Karpas-422 (cell line): ENCODE data around the gene DPP10. TPM values are rescaled to one million over a fixed set of nuclear protein-coding genes. Genes with fewer than 3 reads are reported as not detected.
A peak's percentile ranks its signal among the peaks of the same experiment; 100 is the strongest.
"Not testable (repeated sequence)": the region's sequence is repeated elsewhere in the genome, so short reads cannot be mapped to it uniquely, and the experiment has no call there.

Experiments
- DNase-seq: peaks from one replicate; pipeline ENCODE4 v3.0.0-alpha.2; 2015
- H2AFZ ChIP-seq: fragments of 200-600 bp; sonication (generic); 2 replicates; pipeline ENCODE4 v1.6.1; 2014; ENCODE audit warnings: antibody characterized with exemption, low read length, mixed read lengths
- H3K27ac ChIP-seq: fragments of 200-600 bp; sonication (generic); 2 replicates; pipeline ENCODE4 v1.5.1; 2014; ENCODE audit warnings: mild to moderate bottlenecking, low read length, moderate library complexity
- H3K27me3 ChIP-seq: fragments of 200-600 bp; sonication (generic); 2 replicates; pipeline ENCODE4 v1.6.1; 2014; ENCODE audit warnings: low read length, mixed read lengths
- H3K36me3 ChIP-seq: fragments of 200-600 bp; sonication (generic); 2 replicates; pipeline ENCODE4 v1.6.1; 2014; ENCODE audit warnings: low read length, mixed read lengths; ENCODE audit not compliant: insufficient read depth
- H3K4me1 ChIP-seq: fragments of 200-600 bp; sonication (generic); 2 replicates; pipeline ENCODE4 v1.6.1; 2014; ENCODE audit warnings: mild to moderate bottlenecking, low read length, mixed read lengths
- H3K4me2 ChIP-seq: fragments of 200-600 bp; sonication (generic); 2 replicates; pipeline ENCODE4 v1.6.1; 2014; ENCODE audit warnings: low read length, low read depth, mild to moderate bottlenecking; ENCODE audit not compliant: poor library complexity, severe bottlenecking
- H3K4me3 ChIP-seq: fragments of 200-600 bp; sonication (generic); 2 replicates; pipeline ENCODE4 v1.5.1; 2014; ENCODE audit warnings: mild to moderate bottlenecking, antibody characterized with exemption, low read length, mixed read lengths
- H3K79me2 ChIP-seq: fragments of 200-600 bp; sonication (generic); 2 replicates; pipeline ENCODE4 v1.6.1; 2014; ENCODE audit warnings: mild to moderate bottlenecking, low read length, mixed read lengths
- H3K9ac ChIP-seq: fragments of 200-600 bp; sonication (generic); 2 replicates; pipeline ENCODE4 v1.6.0; 2014; ENCODE audit warnings: low read length
- H3K9me2 ChIP-seq: fragments of 200-600 bp; sonication (generic), shearing (Covaris generic); replicated peaks from 2 replicates; pipeline ENCODE4 v1.6.0; 2014; ENCODE audit warnings: mild to moderate bottlenecking, low read length, moderate library complexity; ENCODE audit not compliant: insufficient read depth
- H3K9me3 ChIP-seq: fragments of 300-700, 200-600 bp; sonication (generic); 2 replicates; pipeline ENCODE4 v1.6.1; 2014; ENCODE audit warnings: low read length, mixed read lengths
- H4K20me1 ChIP-seq: fragments of 200-600 bp; sonication (generic); 2 replicates; pipeline ENCODE4 v1.6.1; 2014; ENCODE audit warnings: mild to moderate bottlenecking, antibody characterized with exemption, low read length, low read depth; ENCODE audit not compliant: insufficient read depth
- total RNA-seq: library from RNA; depleted of rRNA; stranded (reverse); fragments of >200 nt; shearing (Covaris generic); gene quantifications from 2 replicates; pipeline ENCODE4 v1.2.3, GENCODE V29; 2014; ENCODE audit warnings: low replicate concordance; rRNA removed

The DPP10 gene
- total RNA-seq = not detected in 2 replicates

GRCh38 chr2:114442510-114442909 is at the start of gene DPP10:
TSS of gene DPP10 (plus strand) at chr2:114442641.
- Histone ChIP-seq H3K36me3 (no peaks in the 10 kb centered on the region), H3K4me1 (no peaks in the 10 kb centered on the region), H3K4me3 (no peak within 1 kb of the TSS), H4K20me1 (no peaks in the 10 kb centered on the region), H3K4me2 (no peak within 1 kb of the TSS), H3K27me3 (no peaks in the 10 kb centered on the region), H3K9ac (no peak within 1 kb of the TSS), H3K79me2 (no peaks in the 10 kb centered on the region), H3K27ac (no peak within 1 kb of the TSS), H3K9me2 (no peaks in the 10 kb centered on the region), H3K9me3 (no peaks in the 10 kb centered on the region), H2AFZ (no peak within 1 kb of the TSS)
- peak; percentile 44 for DNase-seq

- Histone ChIP-seq H3K79me2 (no peaks in the 10 kb centered on the region), H3K4me3 (no peak overlapping the region), H3K4me2 (no peak overlapping the region), H3K27ac (no peak overlapping the region), H4K20me1 (no peaks in the 10 kb centered on the region), H3K9ac (no peak overlapping the region), H3K27me3 (no peaks in the 10 kb centered on the region), H3K9me3 (no peaks in the 10 kb centered on the region), H3K36me3 (no peaks in the 10 kb centered on the region), H3K9me2 (no peaks in the 10 kb centered on the region), H2AFZ (no peak overlapping the region), H3K4me1 (no peaks in the 10 kb centered on the region)
- no peak for DNase-seq
These were observed 41.6 kb upstream of the DPP10 start for GRCh38 chr2:114400890-114401289.

GRCh38 chr2:114405247-114406116 is 37.0 kb upstream of the DPP10 start:
- no peak overlapping the region for H3K4me3 ChIP-seq
- DNase-seq = no peak
- H3K4me1 ChIP-seq = no peaks in the 10 kb centered on the region
- no peak overlapping the region for H3K9ac ChIP-seq
- H3K36me3 ChIP-seq = no peaks in the 10 kb centered on the region
- no peaks in the 10 kb centered on the region for H4K20me1 ChIP-seq
- no peaks in the 10 kb centered on the region for H3K9me2 ChIP-seq
- no peak overlapping the region for H3K27ac ChIP-seq
- no peak overlapping the region for H3K4me2 ChIP-seq
- no peaks in the 10 kb centered on the region for H3K79me2 ChIP-seq
- H2AFZ ChIP-seq = no peak overlapping the region
- peaks cover 3% of the 10 kb centered on the region; the same call in 1 of the 2 replicates for H3K9me3 ChIP-seq
- H3K27me3 ChIP-seq = no peaks in the 10 kb centered on the region

- Histone ChIP-seq H3K9me3 (peaks cover 3% of the 10 kb centered on the region; the same call in 1 of the 2 replicates), H3K4me2 (no peak overlapping the region), H3K27me3 (no peaks in the 10 kb centered on the region), H3K27ac (no peak overlapping the region), H3K9me2 (no peaks in the 10 kb centered on the region), H3K4me1 (no peaks in the 10 kb centered on the region), H4K20me1 (no peaks in the 10 kb centered on the region), H3K79me2 (no peaks in the 10 kb centered on the region), H2AFZ (no peak overlapping the region), H3K36me3 (no peaks in the 10 kb centered on the region), H3K4me3 (no peak overlapping the region), H3K9ac (no peak overlapping the region)
- DNase-seq = no peak
These were observed 36.1 kb upstream of the DPP10 start for GRCh38 chr2:114406347-114406746.

- not testable (repeated sequence) for H3K4me2 ChIP-seq, H3K4me3 ChIP-seq, DNase-seq, H3K9ac ChIP-seq, H3K27ac ChIP-seq, H4K20me1 ChIP-seq, H3K36me3 ChIP-seq, H2AFZ ChIP-seq, H3K27me3 ChIP-seq, H3K79me2 ChIP-seq, H3K4me1 ChIP-seq, H3K9me2 ChIP-seq, H3K9me3 ChIP-seq
These were observed 35.1 kb upstream of the DPP10 start for GRCh38 chr2:114407353-114407752.

GRCh38 chr2:114421781-114422180 is 20.7 kb upstream of the DPP10 start:
- H3K27me3 ChIP-seq = no peaks in the 10 kb centered on the region
- no peaks in the 10 kb centered on the region for H3K36me3 ChIP-seq
- no peaks in the 10 kb centered on the region for H3K4me1 ChIP-seq
- H3K4me2 ChIP-seq = no peak overlapping the region
- no peaks in the 10 kb centered on the region for H3K9me2 ChIP-seq
- no peaks in the 10 kb centered on the region for H3K79me2 ChIP-seq
- no peak overlapping the region for H2AFZ ChIP-seq
- no peak overlapping the region for H3K27ac ChIP-seq
- no peaks in the 10 kb centered on the region for H3K9me3 ChIP-seq
- H4K20me1 ChIP-seq = no peaks in the 10 kb centered on the region
- no peak overlapping the region for H3K4me3 ChIP-seq
- DNase-seq = no peak
- no peak overlapping the region for H3K9ac ChIP-seq

- Histone ChIP-seq H3K79me2 (no peaks in the 10 kb centered on the region), H3K4me3 (no peak overlapping the region), H3K9ac (no peak overlapping the region), H3K4me2 (no peak overlapping the region), H2AFZ (no peak overlapping the region), H4K20me1 (no peaks in the 10 kb centered on the region), H3K36me3 (no peaks in the 10 kb centered on the region), H3K9me2 (no peaks in the 10 kb centered on the region), H3K9me3 (no peaks in the 10 kb centered on the region), H3K4me1 (no peaks in the 10 kb centered on the region), H3K27ac (no peak overlapping the region), H3K27me3 (no peaks in the 10 kb centered on the region)
- DNase-seq = no peak
These were observed 17.7 kb upstream of the DPP10 start for GRCh38 chr2:114424699-114425098.

GRCh38 chr2:114426756-114427155 is 15.7 kb upstream of the DPP10 start:
- DNase-seq = no peak
- no peaks in the 10 kb centered on the region for H3K4me1 ChIP-seq
- H4K20me1 ChIP-seq = no peaks in the 10 kb centered on the region
- H3K9me3 ChIP-seq = no peaks in the 10 kb centered on the region
- no peaks in the 10 kb centered on the region for H3K9me2 ChIP-seq
- H3K36me3 ChIP-seq = no peaks in the 10 kb centered on the region
- no peak overlapping the region for H3K27ac ChIP-seq
- H3K27me3 ChIP-seq = no peaks in the 10 kb centered on the region
- H3K4me2 ChIP-seq = no peak overlapping the region
- peak overlapping the region; percentile 86; the same call in 1 of the 2 replicates for H2AFZ ChIP-seq
- no peak overlapping the region for H3K4me3 ChIP-seq
- no peaks in the 10 kb centered on the region for H3K79me2 ChIP-seq
- H3K9ac ChIP-seq = no peak overlapping the region
